Erythroblast (primary cell): ENCODE data around the gene FOXP1.

Experiments
- GATA1 ChIP-seq: IDR thresholded peaks from 2 replicates; pipeline ENCODE4 v1.6.1; 2011; ENCODE audit warnings: low read depth, mild to moderate bottlenecking, control low read depth, low read length, moderate library complexity
- POLR2A ChIP-seq: IDR thresholded peaks from 2 replicates; pipeline ENCODE4 v1.6.1; 2011; ENCODE audit warnings: mild to moderate bottlenecking, low read length

- TF ChIP-seq POLR2A (no peak), GATA1 (no peak)
These were observed 157.9 kb downstream of the FOXP1 start for GRCh38 chr3:71425491-71426071.
